HG03159 (cell line): ENCODE data around the gene ING2.
"Not testable (repeated sequence)": the region's sequence is repeated elsewhere in the genome, so short reads cannot be mapped to it uniquely, and the experiment has no call there.

Experiments used
- ATAC-seq: cut with Tn5 transposase; IDR thresholded peaks from one replicate; pipeline ENCODE4 v1.9.1; 2021; ENCODE audit warnings: mild to moderate bottlenecking, moderate library complexity; ENCODE audit not compliant: unreplicated experiment

The ING2 gene, protein sequence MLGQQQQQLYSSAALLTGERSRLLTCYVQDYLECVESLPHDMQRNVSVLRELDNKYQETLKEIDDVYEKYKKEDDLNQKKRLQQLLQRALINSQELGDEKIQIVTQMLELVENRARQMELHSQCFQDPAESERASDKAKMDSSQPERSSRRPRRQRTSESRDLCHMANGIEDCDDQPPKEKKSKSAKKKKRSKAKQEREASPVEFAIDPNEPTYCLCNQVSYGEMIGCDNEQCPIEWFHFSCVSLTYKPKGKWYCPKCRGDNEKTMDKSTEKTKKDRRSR

DNA sequence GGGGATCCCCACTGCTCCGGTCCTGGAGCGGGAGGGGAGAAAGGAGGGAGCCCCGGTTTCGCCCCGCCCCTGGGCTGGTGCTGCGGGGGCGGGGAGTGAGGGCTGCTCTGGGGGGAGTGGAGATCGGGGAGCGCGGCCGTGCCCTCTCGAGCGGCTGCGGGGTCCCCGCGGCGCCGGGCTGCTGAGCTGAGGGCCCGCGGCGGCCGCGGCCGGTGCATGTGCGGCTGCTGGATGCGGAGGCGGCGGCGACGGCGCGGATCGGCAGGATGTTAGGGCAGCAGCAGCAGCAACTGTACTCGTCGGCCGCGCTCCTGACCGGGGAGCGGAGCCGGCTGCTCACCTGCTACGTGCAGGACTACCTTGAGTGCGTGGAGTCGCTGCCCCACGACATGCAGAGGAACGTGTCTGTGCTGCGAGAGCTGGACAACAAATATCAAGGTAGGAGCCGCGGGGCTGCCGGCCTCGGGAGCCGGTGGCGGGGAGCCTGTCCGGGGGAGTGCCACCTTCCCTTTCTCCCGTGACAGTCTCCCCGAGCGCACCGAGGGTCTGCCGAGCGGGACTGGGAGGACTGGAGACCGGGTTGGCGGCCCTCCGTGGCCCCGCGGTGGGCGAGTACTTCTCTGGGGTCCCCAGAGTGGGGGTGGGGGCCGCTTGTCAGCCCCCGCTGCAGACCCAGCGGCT, at the start of gene ING2:
Gene ING2 (plus strand): TSS at position 129 of the 681 bp plus-strand sequence. CDS start 138 bp downstream, at position 267.
- ATAC-seq = peak; percentile 45

DNA sequence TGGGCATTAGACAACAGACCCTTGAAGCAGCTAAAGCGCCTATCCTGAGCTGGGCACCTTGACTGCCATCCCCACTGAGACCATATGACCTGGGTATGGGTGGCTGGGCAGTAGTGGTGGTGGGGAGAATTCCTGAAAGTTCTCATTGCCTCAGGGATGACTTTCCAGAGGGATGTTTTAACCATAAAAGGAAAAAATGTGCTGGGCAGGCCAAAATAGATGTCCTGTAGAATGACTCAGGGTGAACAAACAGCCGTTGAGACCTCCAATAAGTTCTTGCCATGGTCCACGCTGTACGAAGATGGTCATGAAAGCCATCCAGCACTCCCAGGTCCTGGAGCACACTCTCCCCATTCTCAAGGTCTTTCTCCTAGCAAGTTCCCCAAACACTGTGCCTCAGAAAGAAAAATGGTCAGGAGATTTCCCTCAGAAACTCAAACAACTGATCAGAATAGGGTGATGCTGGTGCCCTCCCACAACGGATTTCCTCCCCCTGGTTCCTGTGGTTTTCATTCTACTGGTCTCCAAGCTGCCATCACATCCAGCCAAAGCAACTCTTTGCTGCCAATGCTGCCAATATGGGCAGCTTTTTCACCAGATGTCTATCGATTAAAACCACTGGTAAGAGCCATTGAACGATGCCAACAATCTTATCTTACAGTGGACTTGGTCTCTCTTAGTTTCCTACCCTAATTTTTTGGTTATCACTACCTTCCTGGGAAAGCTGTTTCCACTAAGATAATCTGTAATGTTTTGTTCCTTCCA, 49.2 kb upstream of the ING2 start:
- ATAC-seq = no peak

DNA sequence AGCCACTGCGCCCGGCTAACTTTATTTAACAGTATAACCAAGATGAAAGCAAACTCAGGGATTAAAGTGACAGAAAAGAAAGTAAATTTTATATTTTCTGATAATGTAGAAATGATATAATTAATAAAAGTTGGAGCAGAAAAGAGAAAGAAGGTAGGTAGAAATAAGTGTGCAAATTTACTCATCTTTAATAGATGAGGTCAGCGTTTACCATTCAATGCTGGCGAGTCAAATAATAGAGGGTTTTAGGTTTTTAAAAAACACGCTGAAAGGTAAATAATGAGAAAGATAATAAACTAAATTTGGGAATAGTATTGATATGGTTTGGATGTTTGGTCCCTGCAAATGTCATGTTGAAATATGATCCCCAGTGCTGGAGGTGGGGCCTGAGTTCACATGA, 46.9 kb upstream of the ING2 start:
- ATAC-seq = no peak

DNA sequence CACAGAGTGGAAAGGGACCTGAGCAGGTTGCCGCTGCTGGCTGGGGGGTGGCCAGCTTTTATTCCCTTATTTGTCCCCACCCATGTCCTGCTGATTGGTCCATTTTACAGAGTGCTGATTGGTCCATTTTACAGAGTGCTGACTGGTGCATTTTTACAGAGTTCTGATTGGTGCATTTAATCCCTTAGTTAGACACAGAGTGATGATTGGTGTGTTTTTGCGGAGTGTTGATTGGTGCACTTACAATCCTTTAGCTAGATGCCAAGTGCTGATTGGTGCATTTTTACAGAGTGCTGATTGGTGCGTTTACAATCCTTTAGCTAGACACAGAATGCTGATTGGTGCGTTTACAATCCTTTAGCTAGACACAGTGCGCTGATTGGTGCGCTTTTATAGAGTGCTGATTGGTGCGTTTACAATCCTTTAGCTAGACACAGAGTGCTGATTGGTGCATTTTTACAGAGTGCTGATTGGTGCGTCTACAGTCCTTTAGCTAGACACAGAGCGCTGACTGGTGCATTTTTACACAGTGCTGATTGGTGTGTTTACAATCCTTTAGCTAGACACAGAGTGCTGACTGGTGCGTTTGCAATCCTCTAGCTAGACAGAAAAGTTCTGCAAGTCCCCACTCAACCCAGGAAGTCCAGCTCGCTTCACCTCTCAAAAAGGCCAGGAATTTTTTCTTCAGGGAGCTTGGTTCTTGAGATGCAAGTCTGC, 40.8 kb upstream of the ING2 start:
- not testable (repeated sequence) for ATAC-seq

DNA sequence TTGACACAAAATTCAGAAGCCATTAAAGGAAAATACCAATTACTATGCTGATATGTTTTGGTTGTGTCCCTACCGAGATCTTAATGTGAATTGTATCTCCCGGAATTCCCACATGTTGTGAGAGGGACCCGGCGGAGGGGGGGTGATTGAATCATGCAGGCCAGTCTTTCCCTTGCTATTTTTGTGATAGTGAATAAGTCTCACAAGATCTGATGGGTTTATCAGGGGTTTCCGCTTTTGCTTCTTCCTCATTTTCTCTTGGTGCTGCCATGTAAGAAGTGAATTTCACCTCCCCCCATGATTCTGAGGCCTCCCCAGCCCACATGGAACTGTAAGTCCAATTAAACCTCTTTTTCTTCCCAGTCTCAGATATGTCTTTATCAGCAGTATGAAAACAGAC, 39.0 kb upstream of the ING2 start:
- not testable (repeated sequence) for ATAC-seq

DNA sequence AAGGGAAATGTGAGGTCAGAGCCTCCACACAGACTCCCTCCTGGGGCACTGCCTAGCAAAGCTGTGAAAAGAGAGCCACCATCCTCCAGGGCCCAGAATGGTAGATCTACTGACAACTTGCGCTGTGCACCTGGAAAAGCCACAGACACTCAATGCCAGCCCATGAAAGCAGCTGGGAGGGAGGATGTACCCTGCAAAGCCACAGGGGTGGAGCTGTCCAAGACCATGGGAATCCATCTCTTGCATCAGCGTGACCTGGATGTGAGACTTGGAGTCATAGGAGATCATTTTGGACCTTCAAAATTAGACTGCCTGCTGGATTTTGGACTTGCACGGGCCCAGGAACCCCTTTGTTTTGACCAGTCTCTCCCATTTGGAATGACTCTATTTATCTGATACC, 37.6 kb upstream of the ING2 start:
- no peak for ATAC-seq

DNA sequence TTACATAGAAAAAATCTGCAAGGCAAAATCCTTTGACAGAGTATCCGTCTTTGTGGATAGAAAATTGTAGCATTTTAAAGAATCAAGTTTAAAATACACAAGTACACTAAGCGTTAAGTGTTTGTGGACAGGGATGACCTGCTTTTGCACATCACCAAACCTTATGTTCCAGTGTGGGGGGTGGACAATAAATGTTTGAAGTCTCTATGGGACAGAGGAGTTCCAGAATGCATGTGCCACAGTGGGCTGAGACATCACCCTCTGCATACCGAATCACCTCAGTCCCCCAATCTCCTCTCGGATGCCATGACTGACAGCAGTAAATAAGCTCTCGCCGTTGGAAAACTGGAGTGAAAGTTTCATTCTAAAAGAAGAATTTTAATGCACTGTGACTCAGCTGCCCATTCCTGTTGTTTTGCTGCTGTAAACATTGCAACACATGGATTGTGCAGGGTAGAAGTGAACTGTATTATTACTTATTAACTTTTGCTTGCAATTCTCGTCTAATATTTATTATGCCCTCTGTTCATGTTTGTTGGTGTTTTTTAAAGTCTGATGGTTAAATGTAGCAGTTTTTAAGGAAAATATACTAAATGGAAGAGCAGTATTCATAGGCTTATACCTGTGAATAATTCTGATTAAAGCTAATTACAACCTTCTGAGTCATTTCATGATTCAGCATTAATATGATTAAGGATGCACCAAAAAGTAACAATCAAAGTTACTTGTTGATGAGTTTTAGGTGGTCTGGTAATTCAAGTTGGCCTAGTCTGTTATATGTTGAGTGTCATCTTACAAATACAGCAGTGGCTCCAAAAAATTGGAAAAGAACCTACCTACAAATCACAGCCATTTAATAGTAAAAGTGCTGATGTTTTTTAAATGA, 36.4 kb upstream of the ING2 start:
- no peak for ATAC-seq

DNA sequence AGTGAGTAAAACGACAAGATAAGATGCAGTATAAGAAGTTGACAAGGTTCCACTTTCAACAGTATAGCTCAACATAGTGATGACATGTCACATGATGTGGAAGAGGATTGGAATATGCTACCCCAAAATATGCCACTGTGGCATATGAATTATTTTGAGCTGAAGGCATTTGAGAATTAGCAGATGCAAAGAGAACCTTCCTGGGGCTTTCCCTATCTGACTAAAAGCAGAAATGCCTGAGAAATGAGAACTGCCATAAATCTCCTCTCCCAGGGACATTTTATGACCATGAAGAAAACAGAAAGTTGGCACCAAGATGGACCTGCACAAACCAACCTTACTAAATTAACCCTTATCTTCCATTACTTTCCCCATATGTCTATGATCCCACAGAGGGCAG, 35.6 kb upstream of the ING2 start:
- no peak for ATAC-seq

DNA sequence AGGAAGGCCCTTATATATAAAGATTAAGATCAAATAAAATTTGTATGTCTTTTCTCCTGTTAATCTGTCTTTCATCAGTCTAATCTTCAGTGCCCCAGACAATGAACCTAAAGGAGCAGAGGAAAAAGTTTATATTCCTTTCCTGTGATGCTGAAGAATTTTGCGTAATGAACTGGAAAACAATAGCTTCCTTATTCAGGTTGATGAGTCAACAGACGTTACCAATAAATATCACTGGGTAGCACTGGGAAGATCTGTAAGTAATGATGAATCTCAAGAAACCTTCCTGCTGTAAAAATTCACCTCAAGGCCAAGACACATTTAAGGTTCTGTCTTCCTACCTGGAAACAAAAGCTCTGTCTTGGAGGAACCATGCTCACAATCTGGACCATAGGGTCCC, 34.9 kb upstream of the ING2 start:
- ATAC-seq = no peak

DNA sequence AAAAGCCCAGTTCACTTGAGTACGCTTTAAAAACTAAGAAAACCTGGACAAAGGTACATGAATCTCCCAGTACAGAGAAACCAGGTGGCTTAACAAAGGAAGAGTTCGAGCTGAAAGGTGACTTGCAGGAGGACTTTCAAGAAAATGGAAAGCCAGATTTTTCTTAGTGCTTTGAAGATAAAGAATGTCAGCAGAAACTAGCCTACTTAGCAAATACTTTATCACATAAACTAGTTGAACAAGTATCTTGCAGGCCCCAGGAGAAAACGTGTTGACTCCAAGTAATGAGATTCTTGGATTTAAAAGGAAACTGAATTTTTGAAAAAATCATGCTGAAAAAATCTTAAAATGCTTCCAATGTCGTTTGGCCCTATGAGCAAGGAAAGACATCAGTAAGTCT, 34.0 kb upstream of the ING2 start:
- no peak for ATAC-seq

DNA sequence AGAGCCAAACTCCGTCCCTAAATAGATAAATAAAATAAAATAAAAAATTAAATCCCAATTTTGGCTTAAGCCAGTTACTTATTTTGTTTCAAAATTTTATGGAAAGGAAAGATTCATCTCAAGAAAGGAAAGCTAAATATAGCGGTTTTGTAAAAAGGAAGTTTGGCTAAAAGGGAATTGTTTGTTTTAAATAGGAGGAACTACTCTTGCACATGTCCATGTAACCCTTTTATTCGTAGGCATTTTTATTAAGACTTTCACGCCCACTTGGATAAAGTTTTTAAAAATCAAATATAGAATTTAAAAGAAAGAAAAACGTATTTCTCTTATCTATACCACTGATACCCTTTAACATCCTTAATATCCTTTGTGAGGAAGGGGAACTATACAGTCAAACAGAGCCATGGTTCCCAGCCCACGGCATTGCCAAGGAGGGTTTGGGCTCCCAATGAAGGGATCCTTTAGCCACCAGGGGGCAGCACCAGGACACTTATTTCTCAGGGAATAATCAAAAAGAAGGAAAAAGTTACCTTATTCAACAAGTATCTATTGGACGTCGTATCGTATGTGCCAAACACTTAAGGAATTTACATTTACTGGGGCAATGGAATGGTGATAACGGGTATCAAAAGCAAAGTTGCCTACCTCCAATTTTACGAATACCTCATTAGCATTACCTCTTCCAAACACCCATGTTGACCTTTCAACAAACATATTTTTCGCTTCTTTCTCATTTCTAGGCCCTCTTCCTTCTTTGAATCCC, 32.7 kb upstream of the ING2 start:
- peak; percentile 78 for ATAC-seq

DNA sequence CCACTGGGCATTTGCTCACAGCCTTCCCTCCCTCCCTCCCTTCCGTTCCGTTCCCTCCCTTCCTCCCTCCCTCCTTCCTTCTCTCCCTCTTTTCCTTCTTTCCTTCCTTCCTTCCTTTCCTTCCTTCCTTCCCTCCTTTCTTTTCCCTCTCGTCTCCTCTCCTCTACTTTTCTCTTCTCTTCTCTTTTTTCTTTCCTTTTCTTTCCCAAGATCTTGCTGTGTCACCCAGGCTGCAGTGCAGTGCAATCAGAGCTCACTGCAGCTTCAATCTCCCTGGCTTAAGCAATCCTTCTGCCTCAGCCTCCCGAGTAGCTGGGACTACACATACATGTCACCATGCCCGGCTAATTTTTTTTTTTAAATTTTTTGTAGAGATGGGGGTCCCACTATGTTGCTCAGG, 26.7 kb upstream of the ING2 start:
- ATAC-seq = no peak

DNA sequence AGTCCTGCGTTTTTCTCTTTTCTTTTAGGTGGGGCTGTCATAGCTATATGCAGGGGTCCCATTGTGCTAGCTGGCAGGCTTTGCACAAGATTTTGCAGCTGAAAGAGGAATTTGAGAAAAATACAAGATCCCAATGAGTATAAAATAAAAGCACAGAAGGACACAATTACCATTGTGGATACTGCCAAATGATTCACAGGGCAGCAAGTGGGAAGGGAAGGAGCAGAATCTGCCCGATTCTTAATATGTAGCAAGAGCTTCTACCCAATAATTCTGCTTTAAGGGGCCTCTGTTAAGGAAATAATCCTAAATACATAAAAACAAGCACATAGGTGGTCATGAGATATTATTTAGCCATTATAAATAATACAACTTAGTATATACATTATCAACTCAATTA, 25.9 kb upstream of the ING2 start:
- ATAC-seq = no peak

DNA sequence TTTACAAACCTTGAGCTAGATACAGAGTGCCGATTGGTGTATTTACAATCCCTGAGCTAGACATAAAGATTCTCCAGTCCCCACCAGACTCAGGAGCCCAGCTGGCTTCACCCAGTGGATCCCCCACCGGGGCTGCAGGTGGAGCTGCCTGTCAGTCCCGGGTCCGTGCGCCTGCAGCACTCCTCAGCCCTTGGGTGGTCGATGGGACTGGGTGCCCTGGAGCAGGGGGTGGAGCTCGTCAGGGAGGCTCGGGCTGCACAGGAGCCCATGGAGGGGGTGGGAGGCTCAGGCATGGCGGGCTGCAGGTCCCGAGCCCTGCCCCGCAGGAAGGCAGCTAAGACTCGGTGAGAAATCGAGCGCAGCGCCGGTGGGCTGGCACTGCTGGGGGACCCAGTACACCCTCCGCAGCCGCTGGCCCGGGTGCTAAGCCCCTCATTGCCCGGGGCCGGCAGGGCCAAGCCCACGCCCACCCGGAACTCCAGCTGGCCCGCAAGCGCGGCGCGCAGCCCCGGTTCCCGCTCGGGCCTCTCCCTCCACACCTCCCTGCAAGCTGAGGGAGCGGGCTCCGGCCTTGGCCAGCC, 22.3 kb upstream of the ING2 start:
- ATAC-seq = not testable (repeated sequence)

DNA sequence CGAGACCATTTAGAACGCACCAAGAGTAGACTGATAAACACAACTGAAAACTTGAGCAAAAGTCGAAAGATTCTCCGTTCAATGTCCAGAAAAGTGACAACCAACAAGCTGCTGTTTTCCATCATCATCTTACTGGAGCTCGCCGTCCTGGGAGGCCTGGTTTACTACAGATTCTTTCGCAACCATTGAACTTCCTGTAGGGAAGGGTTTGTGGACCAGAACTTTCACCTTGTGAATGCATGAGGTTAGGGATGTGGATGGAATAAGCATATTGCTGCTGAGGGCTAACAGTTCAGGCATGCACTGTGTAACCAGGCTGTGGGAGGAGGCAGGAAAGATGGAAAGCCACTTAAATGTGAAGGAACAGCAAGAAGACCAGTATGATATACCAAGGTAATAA, 20.9 kb upstream of the ING2 start:
- ATAC-seq = no peak

DNA sequence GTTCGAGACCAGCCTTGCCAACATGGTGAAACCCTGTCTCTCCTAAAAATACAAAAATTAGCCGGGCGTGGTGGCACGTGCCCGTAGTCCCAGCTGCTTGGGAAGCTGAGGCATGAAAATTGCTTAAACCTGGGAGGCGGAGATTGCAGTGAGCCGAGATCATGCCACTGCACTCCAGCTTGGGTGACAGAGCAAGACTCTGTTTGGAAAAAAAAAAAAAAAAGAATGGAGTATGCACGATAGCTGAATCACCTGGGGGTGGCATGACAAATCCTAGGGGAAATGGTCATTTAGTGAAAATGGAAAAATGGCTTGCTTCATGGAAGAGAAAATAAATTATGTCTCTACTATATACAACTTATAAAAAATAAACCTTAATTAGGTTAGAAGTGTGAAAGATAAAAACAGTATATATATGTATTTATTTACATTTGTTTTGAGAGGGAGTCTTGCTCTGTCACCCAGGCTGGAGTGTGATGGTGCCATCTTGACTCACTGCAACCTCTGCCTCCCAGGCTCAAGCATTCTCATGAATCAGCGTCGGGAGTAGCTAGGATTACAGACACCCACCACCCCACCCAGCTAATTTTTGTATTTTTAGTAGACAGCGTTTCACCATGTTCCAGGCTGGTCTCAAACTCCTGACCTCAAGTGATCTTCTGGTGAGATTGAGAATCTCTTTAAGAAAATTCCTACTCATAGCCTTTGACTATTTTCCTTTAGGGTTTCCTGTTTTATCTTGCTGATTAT, 19.3 kb upstream of the ING2 start:
- ATAC-seq = no peak

DNA sequence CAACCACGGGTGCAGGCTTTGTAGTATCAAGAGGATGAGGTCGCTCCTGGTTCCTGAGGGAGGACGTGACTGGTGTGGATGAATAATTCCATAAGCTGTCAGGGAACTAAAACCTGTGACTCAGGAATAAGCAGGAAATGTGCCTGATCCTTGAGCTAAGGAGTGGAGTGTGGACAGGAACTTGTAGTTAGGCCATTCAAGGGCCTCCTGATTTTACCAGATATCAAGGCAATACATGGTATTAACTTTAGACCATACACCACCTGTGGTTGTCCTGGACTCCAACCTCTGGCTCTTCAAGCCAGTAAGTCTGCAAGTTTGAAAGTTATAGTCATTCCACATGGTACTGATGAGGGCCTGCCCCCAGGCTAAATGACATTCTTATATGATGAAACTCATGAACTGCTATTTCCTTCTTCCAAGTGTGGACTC, 12.1 kb upstream of the ING2 start:
- ATAC-seq = no peak

DNA sequence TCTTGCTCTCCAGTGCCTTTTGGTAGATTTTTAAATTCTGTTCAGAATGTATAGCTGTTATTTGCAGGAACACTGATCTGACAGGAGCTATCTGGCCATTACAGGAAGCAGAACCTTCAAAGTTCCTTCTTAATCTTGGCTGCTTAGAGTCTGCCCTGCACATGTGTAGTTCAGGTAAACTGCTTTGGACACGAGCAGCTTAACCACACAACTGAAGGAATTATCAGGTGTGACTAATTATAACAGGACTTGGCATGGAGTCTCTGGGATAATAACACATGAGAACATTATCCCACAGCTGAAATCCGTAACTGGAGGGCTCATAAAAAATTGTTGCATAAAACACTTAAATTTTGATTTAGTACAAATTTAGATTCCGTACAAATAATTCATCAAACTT, 11.6 kb upstream of the ING2 start:
- no peak for ATAC-seq
